Measurements from ENCODE around the gene FBXW11. TPM values are rescaled to one million over a fixed set of nuclear protein-coding genes. Genes with fewer than 3 reads are reported as not detected.
A peak's percentile ranks its signal among the peaks of the same experiment; 100 is the strongest.

Gene FBXW11
- total RNA-seq, 3 donors from 2014 or later = 46.0 to 47.9 (median 47.6) TPM

DNA sequence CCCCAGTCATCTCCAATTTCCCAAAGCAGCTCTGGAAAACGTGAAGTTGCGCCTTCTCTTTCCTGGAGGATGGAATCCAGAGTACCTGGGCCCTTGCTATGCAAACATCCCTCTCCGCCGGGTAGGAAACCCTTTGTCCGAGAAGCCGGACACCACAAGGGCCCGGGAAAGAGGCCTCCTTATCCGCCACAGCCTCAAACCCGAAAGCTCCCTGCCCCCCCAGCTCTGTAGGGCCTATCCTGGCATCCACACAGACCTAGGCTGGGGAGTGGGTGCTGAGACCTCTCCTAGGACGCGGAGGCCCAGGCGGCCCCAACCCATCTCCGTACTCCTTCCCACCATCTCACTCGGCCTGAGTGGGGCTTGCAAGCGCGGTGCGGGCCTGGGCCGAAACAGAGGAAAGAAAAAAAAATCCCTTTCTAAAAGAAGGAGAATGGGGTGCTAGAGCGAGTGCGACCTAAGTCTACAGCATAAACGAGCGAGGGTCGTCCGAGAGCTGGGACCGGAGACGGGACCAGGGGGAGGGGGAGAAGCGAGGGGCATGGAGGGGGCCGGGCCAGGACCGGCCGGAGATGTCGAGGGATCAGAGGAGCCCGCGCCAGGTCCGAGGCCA, 624 bp downstream of the FBXW11 start:
- Mint-ChIP-seq H3K9me3 (no peaks in the 10 kb centered on the region), H3K4me3 (peak overlapping the region; percentile 96), H3K27me3 (ENCODE audit: low read depth) (no peaks in the 10 kb centered on the region), H3K36me3 (ENCODE audit: insufficient read depth) (peaks cover 9% of the 10 kb centered on the region), H3K4me1 (ENCODE audit: low read depth) (peaks cover 58% of the 10 kb centered on the region)
- ATAC-seq (peak; percentile 7 to 10), DNase-seq (peak; percentile 15)

DNA sequence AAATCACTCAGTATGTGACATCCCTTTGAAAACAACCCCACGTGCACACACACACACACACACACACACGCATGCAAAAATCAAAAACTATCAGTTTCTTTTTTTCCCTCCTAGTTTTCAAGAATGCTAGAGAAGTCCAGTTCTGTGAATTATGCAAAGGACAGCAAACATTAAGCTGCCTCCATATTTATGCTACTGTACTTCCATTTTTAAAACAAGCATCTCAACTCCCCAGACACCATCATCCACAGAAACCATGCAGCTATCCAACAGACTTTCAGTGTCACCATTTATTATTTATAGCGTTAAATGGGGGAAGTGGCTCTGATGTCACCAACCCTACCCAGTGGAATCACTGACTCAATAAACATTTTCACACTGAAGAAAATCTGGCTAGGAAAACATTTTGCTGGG, 1.6 kb downstream of the FBXW11 start:
- Mint-ChIP-seq H3K27me3 (ENCODE audit: low read depth) (no peaks in the 10 kb centered on the region), H3K36me3 (ENCODE audit: insufficient read depth) (peaks cover 9% of the 10 kb centered on the region), H3K4me3 (peak overlapping the region; percentile 96), H3K4me1 (ENCODE audit: low read depth) (peaks cover 67% of the 10 kb centered on the region), H3K9me3 (no peaks in the 10 kb centered on the region)
- ATAC-seq (no peak), DNase-seq (peak; percentile 19)

DNA sequence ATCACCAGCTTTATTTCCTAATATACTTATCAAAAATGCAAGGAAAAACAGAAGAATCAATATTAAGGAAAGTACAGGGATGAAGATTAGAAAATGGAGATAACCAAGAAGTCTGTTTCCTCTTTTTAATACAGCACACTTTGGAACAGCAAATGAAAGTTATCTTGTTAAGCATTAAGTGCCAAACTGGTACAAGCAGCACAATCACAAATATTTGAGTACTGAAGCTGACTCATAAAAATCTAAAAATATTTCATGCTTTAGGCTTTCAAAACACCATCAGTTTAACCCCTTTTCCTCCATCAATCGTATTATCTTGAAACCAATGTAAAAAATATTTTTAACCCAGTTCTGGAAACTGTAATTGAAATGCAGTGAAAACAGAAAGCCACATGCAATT, 2.7 kb downstream of the FBXW11 start:
- no peaks in the 10 kb centered on the region for H3K9me3 Mint-ChIP-seq
- no peaks in the 10 kb centered on the region for H3K27me3 Mint-ChIP-seq (ENCODE audit: low read depth)
- H3K4me3 Mint-ChIP-seq = peak overlapping the region; percentile 59
- DNase-seq = no peak
- no peak for ATAC-seq
- peaks cover 75% of the 10 kb centered on the region for H3K4me1 Mint-ChIP-seq (ENCODE audit: low read depth)
- peaks cover 9% of the 10 kb centered on the region for H3K36me3 Mint-ChIP-seq (ENCODE audit: insufficient read depth)

DNA sequence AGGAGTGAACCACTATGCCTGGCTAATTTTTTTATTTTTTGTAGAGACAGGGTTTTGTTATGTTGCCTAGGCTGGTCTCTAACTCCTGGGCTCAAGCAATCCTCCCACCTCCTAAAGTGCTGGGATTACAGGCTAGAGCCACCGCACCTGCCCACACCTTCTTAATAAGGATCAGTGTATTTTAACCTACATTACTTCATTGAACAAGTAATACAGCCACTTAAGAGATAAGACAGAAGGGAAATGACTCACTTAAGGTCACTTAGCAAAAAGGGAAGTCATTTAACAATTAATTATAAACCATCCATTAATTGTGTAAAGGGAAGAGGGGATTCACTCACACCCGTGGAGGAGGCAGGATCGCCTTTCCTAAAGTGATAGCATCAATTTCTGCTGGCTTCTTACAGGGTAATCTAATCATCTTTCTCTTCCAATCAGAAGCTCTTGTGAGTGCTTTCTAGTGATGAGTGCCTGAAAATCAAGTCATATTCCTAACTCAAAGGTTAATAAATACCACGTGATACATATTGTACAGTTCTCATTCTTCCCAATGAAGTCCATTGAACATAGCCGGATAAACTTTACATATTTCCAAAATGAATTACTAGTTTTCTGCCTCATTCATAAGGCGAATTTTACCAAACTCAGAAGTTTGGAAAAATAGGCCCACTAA, 3.5 kb downstream of the FBXW11 start:
- Mint-ChIP-seq H3K36me3 (ENCODE audit: insufficient read depth) (peaks cover 9% of the 10 kb centered on the region), H3K4me1 (ENCODE audit: low read depth) (peaks cover 72% of the 10 kb centered on the region), H3K9me3 (no peaks in the 10 kb centered on the region), H3K4me3 (peak overlapping the region; percentile 20), H3K27me3 (ENCODE audit: low read depth) (no peaks in the 10 kb centered on the region)
- ATAC-seq (no peak), DNase-seq (no peak)

DNA sequence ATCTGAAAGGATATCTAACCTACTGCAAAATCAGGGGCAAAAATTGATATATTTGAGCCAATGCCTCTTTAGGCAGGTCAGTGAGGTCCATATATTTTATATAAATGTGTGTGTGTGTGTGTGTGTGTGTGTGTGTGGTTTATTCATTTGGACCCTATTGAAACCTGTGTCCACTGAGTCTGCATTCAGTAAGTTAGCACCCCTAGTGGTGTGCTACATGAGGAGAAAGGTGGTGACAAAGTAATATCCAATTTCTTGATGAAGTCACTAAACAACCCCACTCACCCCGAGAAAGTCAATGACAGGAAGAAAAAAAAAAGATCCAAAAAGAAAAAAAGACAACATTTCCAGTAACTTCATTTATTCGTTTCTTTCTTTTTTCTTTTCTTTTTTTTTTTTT, 4.1 kb downstream of the FBXW11 start:
- ATAC-seq (no peak), DNase-seq (no peak)
- Mint-ChIP-seq H3K4me3 (no peak overlapping the region), H3K9me3 (no peaks in the 10 kb centered on the region), H3K27me3 (ENCODE audit: low read depth) (no peaks in the 10 kb centered on the region), H3K36me3 (ENCODE audit: insufficient read depth) (peaks cover 9% of the 10 kb centered on the region), H3K4me1 (ENCODE audit: low read depth) (peaks cover 72% of the 10 kb centered on the region)

DNA sequence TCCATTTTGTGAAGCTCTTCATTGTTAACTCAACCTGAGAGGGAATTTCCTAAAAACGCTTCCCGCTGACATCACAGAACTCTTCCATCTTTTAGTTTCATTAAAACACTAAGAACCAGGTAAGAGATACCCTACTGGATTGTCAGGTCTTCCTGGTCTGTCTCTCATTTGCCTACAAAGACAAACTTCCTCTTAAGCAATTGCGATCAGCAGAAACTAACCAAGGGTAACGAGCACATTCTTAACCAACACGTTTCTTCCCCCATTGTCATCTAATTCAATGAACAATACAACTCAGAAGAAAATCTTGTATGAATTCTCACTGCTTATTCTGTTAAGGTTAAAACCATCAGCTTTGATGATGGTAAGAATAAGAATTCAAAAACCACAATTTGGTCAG, 6.6 kb downstream of the FBXW11 start:
- no peak for DNase-seq
- Mint-ChIP-seq H3K9me3 (no peaks in the 10 kb centered on the region), H3K4me3 (no peak overlapping the region)

DNA sequence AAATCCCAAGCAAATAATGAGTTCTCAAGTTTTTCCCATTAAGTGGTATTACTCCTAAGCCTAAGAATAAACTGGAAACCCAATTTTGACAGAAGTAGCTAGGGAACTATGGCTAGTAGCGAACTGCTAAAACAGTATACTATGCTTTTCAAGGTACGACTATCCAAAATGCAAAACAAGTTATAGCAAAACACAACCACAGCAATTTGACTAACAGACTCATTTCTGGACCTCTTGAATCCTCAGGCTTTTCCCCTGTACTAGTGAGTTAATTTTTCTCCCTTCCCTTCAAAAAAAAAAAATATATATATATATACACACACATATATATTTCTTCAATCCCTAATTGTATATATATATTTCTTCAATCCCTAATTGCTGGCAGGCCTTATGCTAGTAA, 7.3 kb downstream of the FBXW11 start:
- no peaks in the 10 kb centered on the region for H3K27me3 Mint-ChIP-seq (ENCODE audit: low read depth)
- ATAC-seq = no peak

More for the DNA sequence above, 6.6 kb downstream of the FBXW11 start:
- H3K4me1 Mint-ChIP-seq (ENCODE audit: low read depth) = peaks cover 77% of the 10 kb centered on the region
- ATAC-seq = no peak
- H3K36me3 Mint-ChIP-seq (ENCODE audit: insufficient read depth) = peaks cover 22% of the 10 kb centered on the region
- no peaks in the 10 kb centered on the region for H3K27me3 Mint-ChIP-seq (ENCODE audit: low read depth)

DNA sequence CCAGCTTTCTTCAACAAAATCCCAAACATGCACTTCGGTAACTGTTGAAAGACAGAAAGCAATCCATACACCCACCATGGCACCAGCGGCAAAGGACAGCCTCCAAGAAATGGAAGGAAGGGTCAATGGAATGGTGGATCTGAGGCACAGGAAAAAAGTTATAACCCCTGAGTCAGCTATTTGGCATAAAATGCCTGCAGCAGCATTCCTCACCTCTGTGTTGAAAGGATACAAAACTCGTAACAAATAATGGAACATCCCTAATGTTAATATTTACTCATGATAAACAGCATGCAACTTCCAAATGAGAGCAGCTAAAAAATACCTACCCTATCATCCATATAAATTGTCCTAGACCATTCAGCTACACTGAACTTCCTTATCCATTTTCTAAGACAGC, 9.4 kb downstream of the FBXW11 start:
- H3K36me3 Mint-ChIP-seq (ENCODE audit: insufficient read depth) = peaks cover 30% of the 10 kb centered on the region
- no peak overlapping the region for H3K4me3 Mint-ChIP-seq
- DNase-seq (no peak), ATAC-seq (no peak)
- H3K4me1 Mint-ChIP-seq (ENCODE audit: low read depth) = peaks cover 65% of the 10 kb centered on the region
- no peaks in the 10 kb centered on the region for H3K27me3 Mint-ChIP-seq (ENCODE audit: low read depth)
- H3K9me3 Mint-ChIP-seq = no peaks in the 10 kb centered on the region

More for the DNA sequence above, 7.3 kb downstream of the FBXW11 start:
- Mint-ChIP-seq H3K9me3 (no peaks in the 10 kb centered on the region), H3K4me3 (no peak overlapping the region), H3K36me3 (ENCODE audit: insufficient read depth) (peaks cover 22% of the 10 kb centered on the region), H3K4me1 (ENCODE audit: low read depth) (peaks cover 73% of the 10 kb centered on the region)
- DNase-seq = no peak

DNA sequence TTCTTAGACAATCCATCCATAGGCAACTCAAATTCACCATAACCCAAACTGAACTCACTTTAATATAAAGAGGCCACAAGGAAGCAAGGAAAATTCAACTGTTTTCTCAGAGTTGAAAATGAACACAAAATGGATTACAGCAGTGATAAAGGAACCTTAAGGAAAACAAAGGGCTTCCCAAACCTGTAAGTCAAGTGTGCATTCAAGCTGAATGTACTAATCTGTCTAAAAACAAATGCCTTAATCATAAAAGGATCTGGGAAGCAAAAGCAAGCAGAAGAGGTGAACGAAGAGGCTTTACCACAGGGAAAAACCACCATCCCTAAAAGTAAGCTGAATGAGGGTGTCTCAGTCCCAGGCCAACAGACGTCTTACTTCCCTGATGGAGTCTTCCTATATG, 13.6 kb downstream of the FBXW11 start:
- peaks cover 60% of the 10 kb centered on the region for H3K4me1 Mint-ChIP-seq (ENCODE audit: low read depth)

DNA sequence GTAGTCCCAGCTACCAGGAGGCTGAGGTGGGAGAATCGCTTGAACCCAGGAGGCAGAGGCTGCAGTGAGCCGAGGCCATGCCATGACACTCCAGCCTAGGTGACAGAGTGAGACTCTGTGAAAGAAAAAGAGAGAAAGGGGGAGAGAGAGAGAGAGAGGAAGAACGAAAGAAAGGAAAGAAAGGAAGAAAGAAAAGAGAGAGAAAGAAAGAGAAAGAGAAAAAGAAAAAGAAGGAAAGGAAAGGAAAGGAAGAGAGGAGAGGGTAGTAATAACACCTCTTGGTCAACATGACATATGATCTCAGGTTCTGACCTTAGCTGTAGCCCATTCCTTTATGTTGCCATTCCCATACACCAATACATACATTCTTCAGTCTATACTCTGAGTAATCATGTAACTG, 14.1 kb downstream of the FBXW11 start:
- peaks cover 57% of the 10 kb centered on the region for H3K4me1 Mint-ChIP-seq (ENCODE audit: low read depth)
- no peaks in the 10 kb centered on the region for H3K27me3 Mint-ChIP-seq (ENCODE audit: low read depth)
- DNase-seq (no peak), ATAC-seq (no peak)
- H3K9me3 Mint-ChIP-seq = no peaks in the 10 kb centered on the region
- H3K4me3 Mint-ChIP-seq = no peak overlapping the region
- peaks cover 36% of the 10 kb centered on the region for H3K36me3 Mint-ChIP-seq (ENCODE audit: insufficient read depth)

More for the DNA sequence above, 13.6 kb downstream of the FBXW11 start:
- no peaks in the 10 kb centered on the region for H3K27me3 Mint-ChIP-seq (ENCODE audit: low read depth)
- ATAC-seq (no peak), DNase-seq (no peak)
- peaks cover 36% of the 10 kb centered on the region for H3K36me3 Mint-ChIP-seq (ENCODE audit: insufficient read depth)
- H3K9me3 Mint-ChIP-seq = no peaks in the 10 kb centered on the region
- H3K4me3 Mint-ChIP-seq = no peak overlapping the region

DNA sequence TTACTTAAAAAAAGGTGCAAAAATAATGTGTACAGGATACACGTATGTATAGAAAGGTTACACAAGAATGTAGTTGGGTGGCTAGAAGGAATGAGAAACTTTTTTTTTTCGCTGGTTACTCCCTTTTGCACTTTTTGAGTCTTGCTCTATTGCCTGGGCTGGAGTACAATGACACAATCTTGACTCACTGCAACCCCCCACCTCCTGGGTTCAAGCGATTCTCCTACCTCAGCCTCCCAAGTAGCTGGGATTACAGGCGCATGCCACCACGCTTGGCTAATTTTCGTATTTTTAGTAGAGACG, 15.8 kb downstream of the FBXW11 start:
- no peak for ATAC-seq
- Mint-ChIP-seq H3K9me3 (no peaks in the 10 kb centered on the region), H3K36me3 (ENCODE audit: insufficient read depth) (peaks cover 32% of the 10 kb centered on the region), H3K27me3 (ENCODE audit: low read depth) (no peaks in the 10 kb centered on the region), H3K4me3 (no peak overlapping the region), H3K4me1 (ENCODE audit: low read depth) (peaks cover 51% of the 10 kb centered on the region)
- DNase-seq = no peak

DNA sequence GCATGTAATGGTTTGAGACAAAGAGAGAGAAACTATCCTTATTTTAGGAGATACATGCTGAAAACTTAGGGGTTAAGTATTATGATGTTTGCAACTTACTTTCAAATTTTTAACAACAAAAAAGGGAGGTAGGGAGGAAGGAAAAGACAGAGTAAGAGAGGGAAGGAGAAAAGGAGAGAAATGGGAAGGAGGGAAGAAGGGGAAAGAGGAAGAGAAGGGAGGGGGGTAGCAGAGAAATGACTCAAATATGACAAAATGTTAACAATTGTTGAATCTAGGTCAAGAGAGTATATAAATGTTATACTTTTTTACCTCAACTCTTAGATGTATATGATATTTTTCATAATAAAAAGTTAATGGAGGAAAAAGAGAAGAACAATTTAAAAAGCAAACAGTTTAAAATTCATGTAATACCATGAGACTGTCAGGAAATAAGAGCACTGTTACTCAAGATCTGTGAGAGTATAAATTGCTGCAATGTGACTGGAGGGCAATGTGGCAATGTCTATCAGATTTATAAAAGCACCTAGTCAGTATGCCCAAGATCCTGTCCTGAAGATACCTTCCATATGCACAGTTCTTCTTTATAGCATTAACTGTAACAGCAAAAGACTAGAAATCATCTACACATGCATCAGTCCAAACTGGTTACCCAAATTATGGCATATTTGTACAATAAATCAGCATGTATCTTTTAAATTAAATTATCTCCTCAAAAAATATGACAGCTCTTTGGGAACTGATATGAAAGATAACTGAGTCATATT, 16.3 kb downstream of the FBXW11 start:
- no peak overlapping the region for H3K4me3 Mint-ChIP-seq
- peaks cover 51% of the 10 kb centered on the region for H3K4me1 Mint-ChIP-seq (ENCODE audit: low read depth)
- peaks cover 29% of the 10 kb centered on the region for H3K36me3 Mint-ChIP-seq (ENCODE audit: insufficient read depth)
- DNase-seq (no peak), ATAC-seq (no peak)
- H3K27me3 Mint-ChIP-seq (ENCODE audit: low read depth) = no peaks in the 10 kb centered on the region
- no peaks in the 10 kb centered on the region for H3K9me3 Mint-ChIP-seq

DNA sequence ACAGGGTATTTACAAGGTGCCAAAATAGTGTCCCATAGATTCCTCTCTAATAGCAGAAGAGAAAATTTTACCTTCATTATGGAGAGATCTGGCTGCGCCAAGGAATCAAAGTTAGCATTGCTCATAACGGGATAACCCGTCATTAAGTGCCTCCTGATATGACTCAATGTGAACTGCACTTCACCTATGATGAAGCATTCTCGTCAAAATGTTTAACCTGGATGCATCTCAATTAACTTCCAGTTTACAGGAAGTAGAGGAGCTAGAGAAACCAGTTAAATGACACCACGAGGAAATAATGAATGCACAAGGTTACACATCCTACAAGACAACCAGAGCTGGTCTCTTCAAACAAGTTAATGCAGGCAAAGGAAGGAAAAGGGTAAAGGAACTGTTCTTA, 17.2 kb downstream of the FBXW11 start:
- H3K9me3 Mint-ChIP-seq = no peaks in the 10 kb centered on the region
- peak; percentile 51 to 55 for ATAC-seq
- H3K4me3 Mint-ChIP-seq = peak overlapping the region; percentile 22
- H3K27me3 Mint-ChIP-seq (ENCODE audit: low read depth) = no peaks in the 10 kb centered on the region
- peaks cover 27% of the 10 kb centered on the region for H3K36me3 Mint-ChIP-seq (ENCODE audit: insufficient read depth)
- DNase-seq = no peak
- H3K4me1 Mint-ChIP-seq (ENCODE audit: low read depth) = peaks cover 58% of the 10 kb centered on the region

DNA sequence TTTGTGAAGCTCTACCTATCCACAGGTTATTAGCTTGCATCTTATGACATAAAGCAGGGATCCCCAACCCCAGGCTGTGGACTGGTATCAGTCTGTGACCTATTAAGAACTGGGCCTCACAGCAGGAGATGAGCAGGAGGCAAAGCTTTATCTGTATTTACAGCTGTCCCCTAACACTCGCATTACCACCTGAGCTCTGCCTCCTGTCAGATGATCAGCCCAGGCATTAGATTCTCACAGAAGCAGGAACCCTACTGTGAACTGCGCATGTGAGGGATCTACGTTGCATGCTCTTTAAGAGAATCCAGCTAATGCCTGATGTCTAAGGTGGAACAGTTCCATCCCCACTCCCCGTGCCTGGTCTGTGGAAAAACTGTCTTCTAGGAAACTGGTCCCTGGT, 19.7 kb downstream of the FBXW11 start:
- ATAC-seq (no peak), DNase-seq (no peak)
- H3K9me3 Mint-ChIP-seq = no peaks in the 10 kb centered on the region
- H3K27me3 Mint-ChIP-seq (ENCODE audit: low read depth) = no peaks in the 10 kb centered on the region
- no peak overlapping the region for H3K4me3 Mint-ChIP-seq
- H3K36me3 Mint-ChIP-seq (ENCODE audit: insufficient read depth) = peaks cover 24% of the 10 kb centered on the region
- peaks cover 57% of the 10 kb centered on the region for H3K4me1 Mint-ChIP-seq (ENCODE audit: low read depth)
